ENCODE results near the gene RAPGEF2.
A peak's percentile ranks its signal among the peaks of the same experiment; 100 is the strongest.

RAPGEF2 gene

GRCh38 chr4:159188646-159189045 is 85.8 kb downstream of the RAPGEF2 start:
- FAIRE-seq (no peak), DNase-seq (ENCODE audit: insufficient read length, low spot score) (no peak)

- FAIRE-seq (no peak), DNase-seq (ENCODE audit: insufficient read length, low spot score) (no peak)
Measured at GRCh38 chr4:159190651-159191050, 87.8 kb downstream of the RAPGEF2 start.

- DNase-seq (ENCODE audit: insufficient read length, low spot score) (peak; percentile 40), FAIRE-seq (no peak)
Measured at GRCh38 chr4:159191989-159192388, 89.1 kb downstream of the RAPGEF2 start.

- no peak for FAIRE-seq
- DNase-seq (ENCODE audit: insufficient read length, low spot score): no peak
Measured at GRCh38 chr4:159193046-159193620, 90.3 kb downstream of the RAPGEF2 start.

- DNase-seq (ENCODE audit: insufficient read length, low spot score) (no peak), FAIRE-seq (no peak)
Measured at GRCh38 chr4:159195361-159195769, 92.5 kb downstream of the RAPGEF2 start.

- DNase-seq (ENCODE audit: insufficient read length, low spot score) (no peak), FAIRE-seq (no peak)
Measured at GRCh38 chr4:159197260-159197884, 94.5 kb downstream of the RAPGEF2 start.

- DNase-seq (ENCODE audit: insufficient read length, low spot score) (no peak), FAIRE-seq (no peak)
Measured at GRCh38 chr4:159197885-159198269, 95.0 kb downstream of the RAPGEF2 start.

GRCh38 chr4:159199826-159200225 is 96.9 kb downstream of the RAPGEF2 start:
- FAIRE-seq: no peak
- no peak for DNase-seq (ENCODE audit: insufficient read length, low spot score)

GRCh38 chr4:159201168-159201567 is 98.3 kb downstream of the RAPGEF2 start:
- FAIRE-seq (no peak), DNase-seq (ENCODE audit: insufficient read length, low spot score) (no peak)

GRCh38 chr4:159204566-159204965 is 101.7 kb downstream of the RAPGEF2 start:
- FAIRE-seq (no peak), DNase-seq (ENCODE audit: insufficient read length, low spot score) (no peak)

- FAIRE-seq (no peak), DNase-seq (ENCODE audit: insufficient read length, low spot score) (no peak)
Measured at GRCh38 chr4:159205466-159205865, 102.6 kb downstream of the RAPGEF2 start.

GRCh38 chr4:159206427-159206871 is 103.6 kb downstream of the RAPGEF2 start:
- no peak for DNase-seq (ENCODE audit: insufficient read length, low spot score)
- no peak for FAIRE-seq

- DNase-seq (ENCODE audit: insufficient read length, low spot score): no peak
- FAIRE-seq: no peak
Measured at GRCh38 chr4:159209249-159209648, 106.4 kb downstream of the RAPGEF2 start.

- no peak for FAIRE-seq
Measured at GRCh38 chr4:159210975-159211374, 108.1 kb downstream of the RAPGEF2 start.

GRCh38 chr4:159212675-159213293 is 109.9 kb downstream of the RAPGEF2 start:
- DNase-seq (ENCODE audit: insufficient read length, low spot score) (no peak), FAIRE-seq (no peak)

More at GRCh38 chr4:159210975-159211374, 108.1 kb downstream of the RAPGEF2 start:
- DNase-seq (ENCODE audit: insufficient read length, low spot score): no peak

GRCh38 chr4:159216834-159217233 is 114.0 kb downstream of the RAPGEF2 start:
- DNase-seq (ENCODE audit: insufficient read length, low spot score) (no peak), FAIRE-seq (no peak)

GRCh38 chr4:159219862-159220261 is 117.0 kb downstream of the RAPGEF2 start:
- no peak for FAIRE-seq
- DNase-seq (ENCODE audit: insufficient read length, low spot score): no peak

- FAIRE-seq (no peak), DNase-seq (ENCODE audit: insufficient read length, low spot score) (no peak)
Measured at GRCh38 chr4:159220353-159220752, 117.5 kb downstream of the RAPGEF2 start.

- FAIRE-seq: no peak
- no peak for DNase-seq (ENCODE audit: insufficient read length, low spot score)
Measured at GRCh38 chr4:159221280-159221679, 118.4 kb downstream of the RAPGEF2 start.

GRCh38 chr4:159222043-159222552 is 119.2 kb downstream of the RAPGEF2 start:
- no peak for FAIRE-seq
- DNase-seq (ENCODE audit: insufficient read length, low spot score): no peak

- DNase-seq (ENCODE audit: insufficient read length, low spot score) (no peak), FAIRE-seq (no peak)
Measured at GRCh38 chr4:159224408-159224807, 121.5 kb downstream of the RAPGEF2 start.

GRCh38 chr4:159227378-159227777 is 124.5 kb downstream of the RAPGEF2 start:
- FAIRE-seq (peak; percentile 79), DNase-seq (ENCODE audit: insufficient read length, low spot score) (no peak)
